Upper lobe of left lung (tissue), 4 donors: ENCODE results near the gene PGAP6.
"Not testable (repeated sequence)": the region's sequence is repeated elsewhere in the genome, so short reads cannot be mapped to it uniquely, and the experiment has no call there.

Experiments
- EP300 ChIP-seq, 4 donors: sonication (generic); formaldehyde crosslinking; IDR thresholded peaks; one replicate each; pipeline ENCODE4 v1.5.1; 2017; ENCODE audit warnings: antibody characterized with exemption in 4 of 4, control low read depth in 2 of 4
- POLR2A ChIP-seq, 4 donors: fragments of 450-650 bp; IDR thresholded peaks; one replicate each; pipeline ENCODE4 v1.5.1; 2016 to 2017; ENCODE audit warnings: antibody characterized with exemption in 4 of 4, mild to moderate bottlenecking in 2 of 4
- POLR2AphosphoS5 ChIP-seq, 2 donors: sonication (generic); formaldehyde crosslinking; IDR thresholded peaks; one replicate each; pipeline ENCODE4 v1.5.1; 2017; ENCODE audit warnings: antibody characterized with exemption in 2 of 2
- TF ChIP-seq, protein P1 (sequence below), 6 experiments: fragments of 450-650 bp in 4 of 6; fragments of 200-600 bp in 2 of 6; sonication (generic) in 2 of 6; IDR thresholded peaks; one replicate each; pipeline ENCODE4 v1.5.1; 2016 to 2019; ENCODE audit warnings: antibody characterized with exemption in 6 of 6

- TF ChIP-seq, protein P1, sequence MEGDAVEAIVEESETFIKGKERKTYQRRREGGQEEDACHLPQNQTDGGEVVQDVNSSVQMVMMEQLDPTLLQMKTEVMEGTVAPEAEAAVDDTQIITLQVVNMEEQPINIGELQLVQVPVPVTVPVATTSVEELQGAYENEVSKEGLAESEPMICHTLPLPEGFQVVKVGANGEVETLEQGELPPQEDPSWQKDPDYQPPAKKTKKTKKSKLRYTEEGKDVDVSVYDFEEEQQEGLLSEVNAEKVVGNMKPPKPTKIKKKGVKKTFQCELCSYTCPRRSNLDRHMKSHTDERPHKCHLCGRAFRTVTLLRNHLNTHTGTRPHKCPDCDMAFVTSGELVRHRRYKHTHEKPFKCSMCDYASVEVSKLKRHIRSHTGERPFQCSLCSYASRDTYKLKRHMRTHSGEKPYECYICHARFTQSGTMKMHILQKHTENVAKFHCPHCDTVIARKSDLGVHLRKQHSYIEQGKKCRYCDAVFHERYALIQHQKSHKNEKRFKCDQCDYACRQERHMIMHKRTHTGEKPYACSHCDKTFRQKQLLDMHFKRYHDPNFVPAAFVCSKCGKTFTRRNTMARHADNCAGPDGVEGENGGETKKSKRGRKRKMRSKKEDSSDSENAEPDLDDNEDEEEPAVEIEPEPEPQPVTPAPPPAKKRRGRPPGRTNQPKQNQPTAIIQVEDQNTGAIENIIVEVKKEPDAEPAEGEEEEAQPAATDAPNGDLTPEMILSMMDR (IDR thresholded peaks at IDR 0.05) = not testable (repeated sequence)
- not testable (repeated sequence) for TF ChIP-seq POLR2A, POLR2AphosphoS5, EP300 (IDR thresholded peaks at IDR 0.05)
Observed at GRCh38 chr16:331181-331814, 50.5 kb downstream of the PGAP6 start.
